Activated CD4-positive, CD25-positive, alpha-beta regulatory T cell treated with anti-CD3 and anti-CD28 coated beads, Interleukin-2, amount 50 U/mL, for 16 hours (primary cell): ENCODE results near the gene RAMAC.
"Not testable (repeated sequence)": the region's sequence is repeated elsewhere in the genome, so short reads cannot be mapped to it uniquely, and the experiment has no call there.

ENCODE experiments used
- DNase-seq: peaks from one replicate; pipeline ENCODE4 v3.0.0-alpha.2; 2020; ENCODE audit warnings: low read depth, low spot score

RAMAC gene

GRCh38 chr15:83012636-83013035 is 26.6 kb downstream of the RAMAC start:
- DNase-seq, result no peak

- no peak for DNase-seq
Measured at GRCh38 chr15:83014205-83014653, 28.2 kb downstream of the RAMAC start.

- no peak for DNase-seq
Measured at GRCh38 chr15:83015361-83015760, 29.4 kb downstream of the RAMAC start.

GRCh38 chr15:83016906-83017305 is 30.9 kb downstream of the RAMAC start:
- no peak for DNase-seq

- no peak for DNase-seq
Measured at GRCh38 chr15:83018436-83018835, 32.4 kb downstream of the RAMAC start.

- no peak for DNase-seq
Measured at GRCh38 chr15:83030021-83030420, 44.0 kb downstream of the RAMAC start.

GRCh38 chr15:83031234-83031633 is 45.2 kb downstream of the RAMAC start:
- not testable (repeated sequence) for DNase-seq

GRCh38 chr15:83036253-83036652 is 50.2 kb downstream of the RAMAC start:
- DNase-seq, result no peak

- no peak for DNase-seq
Measured at GRCh38 chr15:83039206-83039605, 53.2 kb downstream of the RAMAC start.
